GM18861 (cell line): ENCODE results near the gene PRDM15.

Source experiments
- ATAC-seq: cut with Tn5 transposase; IDR thresholded peaks from one replicate; pipeline ENCODE4 v1.9.1; 2021; ENCODE audit not compliant: unreplicated experiment

Gene PRDM15

GRCh38 chr21:41845310-41846032 is 33.7 kb downstream of the PRDM15 start:
- no peak for ATAC-seq

- ATAC-seq = no peak
Observed at GRCh38 chr21:41843584-41843983, 35.6 kb downstream of the PRDM15 start.

GRCh38 chr21:41840880-41841279 is 38.3 kb downstream of the PRDM15 start:
- no peak for ATAC-seq

GRCh38 chr21:41839387-41840000 is 39.6 kb downstream of the PRDM15 start:
- no peak for ATAC-seq

GRCh38 chr21:41837756-41838297 is 41.3 kb downstream of the PRDM15 start:
- peak; percentile 34 for ATAC-seq

GRCh38 chr21:41836166-41837015 is 42.8 kb downstream of the PRDM15 start:
- ATAC-seq = no peak

- ATAC-seq = no peak
Observed at GRCh38 chr21:41835711-41836154, 43.4 kb downstream of the PRDM15 start.

GRCh38 chr21:41834926-41835663 is 44.0 kb downstream of the PRDM15 start:
- ATAC-seq = no peak

GRCh38 chr21:41834252-41834925 is 44.8 kb downstream of the PRDM15 start:
- ATAC-seq = no peak

- ATAC-seq = peak; percentile 45
Observed at GRCh38 chr21:41833497-41834115, 45.5 kb downstream of the PRDM15 start.

GRCh38 chr21:41832596-41833496 is 46.3 kb downstream of the PRDM15 start:
- peak; percentile 34 for ATAC-seq

- no peak for ATAC-seq
Observed at GRCh38 chr21:41831866-41832595, 47.1 kb downstream of the PRDM15 start.

GRCh38 chr21:41831453-41831831 is 47.7 kb downstream of the PRDM15 start:
- ATAC-seq = no peak

- ATAC-seq = no peak
Observed at GRCh38 chr21:41830764-41831452, 48.2 kb downstream of the PRDM15 start.

- ATAC-seq = no peak
Observed at GRCh38 chr21:41830145-41830707, 48.9 kb downstream of the PRDM15 start.

- no peak for ATAC-seq
Observed at GRCh38 chr21:41828884-41829360, 50.2 kb downstream of the PRDM15 start.
